HCT116 (cell line): ENCODE measurements around the gene ADARB2. TPM values are rescaled to one million over a fixed set of nuclear protein-coding genes. Genes with fewer than 3 reads are reported as not detected.

Experiments
- ATAC-seq: fragments of 200-7000 bp; cut with Tn5 transposase; 2 replicates; pipeline ENCODE4 v1.9.1; 2020; ENCODE audit warnings: mild to moderate bottlenecking, moderate library complexity
- BruUV-seq: library from RNA; stranded (reverse); fragments of 400-500 nt; replicated peaks from 2 replicates; lab custom pipeline; 2021; lab: Mats Ljungman, UMichigan
- CTCF ChIA-PET: fragments of 300-600 bp; sonication (Branson Sonifier 250); formaldehyde crosslinking; loops from one replicate; lab custom pipeline; 2021; ENCODE audit warnings: antibody characterized with exemption; lab: Charles Lee
- POLR2A ChIA-PET: fragments of 300-600, 350-600 bp; sonication (Branson Sonifier 250); formaldehyde crosslinking; loops from one replicate; lab custom pipeline; 2021; ENCODE audit warnings: antibody characterized with exemption; lab: Charles Lee
- RAD21 ChIA-PET, 2 experiments: fragments of 300-600 bp; sonication (Branson Sonifier 250); formaldehyde crosslinking; loops; one replicate each; lab custom pipeline; 2023; ENCODE audit warnings: low total read pairs in 2 of 2; ENCODE audit not compliant: uncharacterized antibody in 2 of 2, unreplicated experiment in 2 of 2, low non-redundant PET in 1 of 2; lab: Charles Lee
- DNase-seq: peaks from one replicate; pipeline ENCODE4 v3.0.0-alpha.2; 2010; ENCODE audit warnings: low read depth, low spot score
- H2AFZ ChIP-seq: fragments of 200-600 bp; shearing (Covaris generic), sonication (generic); 2 replicates; pipeline ENCODE4 v1.6.1; 2017; ENCODE audit warnings: low read depth, mixed run types, mixed read lengths, antibody characterized with exemption, low read length; ENCODE audit not compliant: poor library complexity, severe bottlenecking
- H3K27ac ChIP-seq: 2 replicates; pipeline ENCODE4 v1.5.1; 2012; ENCODE audit warnings: low read depth, low read length
- H3K27me3 ChIP-seq: fragments of 200-600 bp; sonication (generic); 2 replicates; pipeline ENCODE4 v1.6.1; 2016; ENCODE audit warnings: mixed run types, low read length, mixed read lengths; ENCODE audit not compliant: insufficient read depth
- H3K36me3 ChIP-seq, 2 experiments: fragments of 200-500 bp in 1 of 2; fragments of 200-600 bp in 1 of 2; sonication (Bioruptor generic) in 1 of 2; sonication (generic) in 1 of 2; 2 replicates each; pipeline versions ENCODE4 v1.5.1 to v1.6.1; 2014 to 2016; ENCODE audit warnings: low read length in 2 of 2, inconsistent platforms in 1 of 2, mixed read lengths in 1 of 2, mixed run types in 1 of 2; ENCODE audit not compliant: insufficient read depth in 2 of 2, control insufficient read depth in 1 of 2
- H3K4me1 ChIP-seq, 2 experiments: fragments of 200-600 bp in 1 of 2; sonication (generic) in 1 of 2; 2 replicates each; pipeline versions ENCODE4 v1.5.1 to v1.6.1; 2012 to 2017; ENCODE audit warnings: low read length in 2 of 2, inconsistent platforms in 1 of 2, mild to moderate bottlenecking in 1 of 2, mixed read lengths in 1 of 2, mixed run types in 1 of 2, moderate library complexity in 1 of 2; ENCODE audit not compliant: insufficient read depth in 2 of 2, control insufficient read depth in 1 of 2
- H3K4me2 ChIP-seq: fragments of 200-600 bp; sonication (generic); 2 replicates; pipeline ENCODE4 v1.6.1; 2017; ENCODE audit warnings: mixed run types, low read length, mixed read lengths
- H3K4me3 ChIP-seq, 2 experiments: fragments of 200-600 bp in 1 of 2; sonication (generic) in 1 of 2; replicated peaks in 1 of 2; 2 replicates each; pipeline ENCODE4 v1.5.1; 2011 to 2016; ENCODE audit warnings: low read length in 2 of 2, control low read depth in 1 of 2, low read depth in 1 of 2, mild to moderate bottlenecking in 1 of 2, mixed read lengths in 1 of 2, mixed run types in 1 of 2
- H3K79me2 ChIP-seq: fragments of 200-600 bp; sonication (generic); 2 replicates; pipeline ENCODE4 v1.6.1; 2017; ENCODE audit warnings: mild to moderate bottlenecking, mixed run types, low read length, moderate library complexity, mixed read lengths; ENCODE audit not compliant: insufficient read depth
- H3K9ac ChIP-seq: fragments of 200-600 bp; sonication (generic); 2 replicates; pipeline ENCODE4 v1.6.1; 2016; ENCODE audit warnings: low read length, mixed read lengths
- H3K9me2 ChIP-seq: fragments of 200-600 bp; sonication (generic), shearing (Covaris generic); 2 replicates; pipeline ENCODE4 v1.6.1; 2017; ENCODE audit warnings: mixed run types, mild to moderate bottlenecking, moderate library complexity; ENCODE audit not compliant: insufficient read depth
- H3K9me3 ChIP-seq, 2 experiments: fragments of 200-500 bp in 1 of 2; fragments of 200-600 bp in 1 of 2; sonication (Bioruptor generic) in 1 of 2; sonication (generic) in 1 of 2; 2 replicates each; pipeline ENCODE4 v1.6.1; 2014 to 2017; ENCODE audit warnings: low read length in 2 of 2, mixed read lengths in 2 of 2, inconsistent platforms in 1 of 2, low read depth in 1 of 2, mild to moderate bottlenecking in 1 of 2, mixed run types in 1 of 2, moderate library complexity in 1 of 2; ENCODE audit not compliant: control insufficient read depth in 1 of 2, insufficient read depth in 1 of 2
- H4K20me1 ChIP-seq: fragments of 200-600 bp; sonication (generic), shearing (Covaris generic); 2 replicates; pipeline ENCODE4 v1.6.1; 2017; ENCODE audit warnings: mixed run types, mild to moderate bottlenecking, moderate library complexity; ENCODE audit not compliant: insufficient read depth
- CEBPB ChIP-seq: IDR thresholded peaks from 2 replicates; pipeline ENCODE4 v1.6.1; 2012; ENCODE audit warnings: low read depth
- EGR1 ChIP-seq: IDR thresholded peaks from 2 replicates; pipeline ENCODE4 v1.6.1; 2012; ENCODE audit warnings: low read depth
- ELF1 ChIP-seq: IDR thresholded peaks from 2 replicates; pipeline ENCODE4 v1.6.1; 2012; ENCODE audit warnings: low read depth, borderline replicate concordance
- EZH2 ChIP-seq: fragments of 200-600 bp; sonication (generic); IDR thresholded peaks from 2 replicates; pipeline ENCODE4 v1.6.1; 2017; ENCODE audit warnings: antibody characterized with exemption, mixed run types
- FOSL1 ChIP-seq: IDR thresholded peaks from 2 replicates; pipeline ENCODE4 v1.6.1; 2012; ENCODE audit warnings: low read depth
- POLR2A ChIP-seq: IDR thresholded peaks from 2 replicates; pipeline ENCODE4 v1.7.0; 2011; ENCODE audit warnings: borderline replicate concordance; ENCODE audit not compliant: insufficient read depth, insufficient read length; ENCODE audit errors: extremely low read depth
- REST ChIP-seq: IDR thresholded peaks from 2 replicates; pipeline ENCODE4 v1.6.1; 2012; ENCODE audit warnings: low read depth
- SRF ChIP-seq: IDR thresholded peaks from 2 replicates; pipeline ENCODE4 v1.6.1; 2012; ENCODE audit warnings: low read depth
- ZNF274 ChIP-seq: fragments of 200-500 bp; sonication (Bioruptor generic); IDR thresholded peaks from 2 replicates; pipeline ENCODE4 v1.6.1; 2014; ENCODE audit warnings: mild to moderate bottlenecking, low read depth, low read length, inconsistent platforms
- intact Hi-C: fragments of 100-400 bp; cut with micrococcal nuclease; formaldehyde crosslinking; loops from 2 replicates; pipeline ENCODE4 v1.10.0; 2022
- total RNA-seq: library from RNA; stranded (reverse); gene quantifications from one replicate; pipeline ENCODE4 v1.2.1, GENCODE V29; 2021; ENCODE audit not compliant: unreplicated experiment

ADARB2 gene
- total RNA-seq, 1 experiment from 2014 or later = not detected

- Histone ChIP-seq H2AFZ (no peak overlapping the region), H3K36me3 (no peaks in the 10 kb centered on the region), H3K27me3 (peaks cover 23% of the 10 kb centered on the region; the same call in 1 of the 2 replicates), H3K9me3 (no peaks in the 10 kb centered on the region), H3K27ac (no peak overlapping the region), H3K9ac (no peak overlapping the region), H3K4me1 (no peaks in the 10 kb centered on the region), H3K79me2 (no peaks in the 10 kb centered on the region), H4K20me1 (no peaks in the 10 kb centered on the region), H3K9me2 (no peaks in the 10 kb centered on the region), H3K4me2 (no peak overlapping the region), H3K4me3 (no peak overlapping the region)
- CTCF ChIA-PET = no interaction called here
- DNase-seq (no peak), ATAC-seq (no peak)
- POLR2A ChIA-PET = no interaction called here
- TF ChIP-seq POLR2A (no peak), ZNF274 (no peak), FOSL1 (no peak), ELF1 (no peak), EGR1 (no peak), CEBPB (no peak), EZH2 (no peak), SRF (no peak), REST (no peak)
- no TSS peak for BruUV-seq
- intact Hi-C loops = no loop called here
- RAD21 ChIA-PET = no interaction called here
Observed at GRCh38 chr10:1612908-1613307, 124.4 kb downstream of the ADARB2 start.
